ENCODE results near the gene EPYC. TPM values are rescaled to one million over a fixed set of nuclear protein-coding genes. Genes with fewer than 3 reads are reported as not detected.

Gene EPYC
- total and polyA plus RNA-seq, 10 of the 15 experiments (the other 5 are each of a cell fraction or from before 2014, with no cell fraction given): not detected

DNA sequence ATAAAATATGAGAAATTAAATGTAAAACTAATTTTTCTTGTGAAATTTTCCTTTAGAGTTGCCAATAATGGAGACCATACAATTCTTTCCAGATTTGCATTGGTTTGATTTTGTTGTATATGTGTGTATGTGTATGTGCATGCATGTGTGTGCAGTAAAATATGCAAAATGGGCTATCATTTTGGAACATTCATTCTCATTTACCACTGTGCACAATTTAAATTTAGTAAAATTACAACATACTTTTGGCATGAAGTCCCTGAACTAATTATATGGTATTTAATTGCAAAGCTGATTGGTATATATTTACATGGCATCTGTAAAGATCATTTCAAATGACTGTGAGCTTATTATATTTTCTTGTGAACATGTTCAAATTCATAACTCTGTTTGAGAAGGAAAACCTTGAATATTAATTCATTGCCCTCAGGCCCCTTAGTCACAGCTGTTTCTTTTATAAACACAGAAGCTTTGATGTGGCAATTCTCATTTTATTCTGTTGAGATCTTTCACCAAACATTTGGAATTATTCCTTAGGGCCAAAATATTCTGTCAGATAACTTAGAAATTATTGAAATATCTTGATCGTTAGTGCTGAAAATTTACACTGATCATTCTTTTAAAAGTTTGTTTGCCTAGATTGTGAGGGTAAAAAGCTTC, 35.5 kb upstream of the EPYC start:
- no peaks in the 10 kb centered on the region for H3K79me2 ChIP-seq (ENCODE audit: control insufficient read depth, insufficient read depth, low read length)
- DNase-seq (ENCODE audit: low read depth, low spot score) (no peak), ATAC-seq (no peak), FAIRE-seq (no peak)
- H3K36me3 ChIP-seq (ENCODE audit: control insufficient read depth in 2 of 2, insufficient read depth in 2 of 2, low read length in 1 of 2): no peaks in the 10 kb centered on the region
- H3K9me3 ChIP-seq (replicated peaks; ENCODE audit: control insufficient read depth, insufficient read depth, low read length): no peaks in the 10 kb centered on the region
- H3K9ac ChIP-seq (ENCODE audit: control insufficient read depth, insufficient read depth, low read length): no peak overlapping the region
- no peak overlapping the region for H2AFZ ChIP-seq (ENCODE audit: control insufficient read depth, low read depth, low read length)
- WGBS (ENCODE audit: insufficient coverage, insufficient replicate concordance, low lambda C conversion rate, missing lambda C conversion rate): 27% methylated on average over 1 of the region's 1 CpG
- SMC1A ChIA-PET (ENCODE audit: uncharacterized antibody, unreplicated experiment): no interaction called here
- no peak for TF ChIP-seq RB1 (IDR thresholded peaks at IDR 0.05; ENCODE audit: borderline replicate concordance)
- no peak for TF ChIP-seq MEF2B (IDR thresholded peaks at IDR 0.05; ENCODE audit: partially characterized antibody, poor library complexity, severe bottlenecking)
- TF ChIP-seq CREB1 (IDR thresholded peaks at IDR 0.05; ENCODE audit: low read depth): no peak
- no peak for TF ChIP-seq EGR1 (IDR thresholded peaks at IDR 0.05; ENCODE audit: borderline replicate concordance in 1 of 2, low read depth in 2 of 2, low read length in 2 of 2)
- TF ChIP-seq NR2C1 (IDR thresholded peaks at IDR 0.05): no peak
- TF ChIP-seq CBX3 (IDR thresholded peaks at IDR 0.05; ENCODE audit: borderline replicate concordance, low read depth): no peak
- TF ChIP-seq MEF2A (IDR thresholded peaks at IDR 0.05; ENCODE audit: insufficient read depth, low read depth, low read length): no peak
- TF ChIP-seq KLF5 (IDR thresholded peaks at IDR 0.05; ENCODE audit: partially characterized antibody): no peak
- TF ChIP-seq ZNF217 (IDR thresholded peaks at IDR 0.05): no peak
- no peak for TF ChIP-seq HDGF (IDR thresholded peaks at IDR 0.05)
- TF ChIP-seq NFYA (IDR thresholded peaks at IDR 0.05; ENCODE audit: borderline replicate concordance, low read depth, low read length): no peak
- TF ChIP-seq, protein P1, sequence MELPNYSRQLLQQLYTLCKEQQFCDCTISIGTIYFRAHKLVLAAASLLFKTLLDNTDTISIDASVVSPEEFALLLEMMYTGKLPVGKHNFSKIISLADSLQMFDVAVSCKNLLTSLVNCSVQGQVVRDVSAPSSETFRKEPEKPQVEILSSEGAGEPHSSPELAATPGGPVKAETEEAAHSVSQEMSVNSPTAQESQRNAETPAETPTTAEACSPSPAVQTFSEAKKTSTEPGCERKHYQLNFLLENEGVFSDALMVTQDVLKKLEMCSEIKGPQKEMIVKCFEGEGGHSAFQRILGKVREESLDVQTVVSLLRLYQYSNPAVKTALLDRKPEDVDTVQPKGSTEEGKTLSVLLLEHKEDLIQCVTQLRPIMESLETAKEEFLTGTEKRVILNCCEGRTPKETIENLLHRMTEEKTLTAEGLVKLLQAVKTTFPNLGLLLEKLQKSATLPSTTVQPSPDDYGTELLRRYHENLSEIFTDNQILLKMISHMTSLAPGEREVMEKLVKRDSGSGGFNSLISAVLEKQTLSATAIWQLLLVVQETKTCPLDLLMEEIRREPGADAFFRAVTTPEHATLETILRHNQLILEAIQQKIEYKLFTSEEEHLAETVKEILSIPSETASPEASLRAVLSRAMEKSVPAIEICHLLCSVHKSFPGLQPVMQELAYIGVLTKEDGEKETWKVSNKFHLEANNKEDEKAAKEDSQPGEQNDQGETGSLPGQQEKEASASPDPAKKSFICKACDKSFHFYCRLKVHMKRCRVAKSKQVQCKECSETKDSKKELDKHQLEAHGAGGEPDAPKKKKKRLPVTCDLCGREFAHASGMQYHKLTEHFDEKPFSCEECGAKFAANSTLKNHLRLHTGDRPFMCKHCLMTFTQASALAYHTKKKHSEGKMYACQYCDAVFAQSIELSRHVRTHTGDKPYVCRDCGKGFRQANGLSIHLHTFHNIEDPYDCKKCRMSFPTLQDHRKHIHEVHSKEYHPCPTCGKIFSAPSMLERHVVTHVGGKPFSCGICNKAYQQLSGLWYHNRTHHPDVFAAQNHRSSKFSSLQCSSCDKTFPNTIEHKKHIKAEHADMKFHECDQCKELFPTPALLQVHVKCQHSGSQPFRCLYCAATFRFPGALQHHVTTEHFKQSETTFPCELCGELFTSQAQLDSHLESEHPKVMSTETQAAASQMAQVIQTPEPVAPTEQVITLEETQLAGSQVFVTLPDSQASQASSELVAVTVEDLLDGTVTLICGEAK (IDR thresholded peaks at IDR 0.05; ENCODE audit: borderline replicate concordance): no peak
- no peak for TF ChIP-seq RAD21 (IDR thresholded peaks at IDR 0.05; ENCODE audit: insufficient read depth, low read depth, low read length)
- TF ChIP-seq RBBP5 (conservative IDR thresholded peaks at IDR 0.05): no peak
- no peak for TF ChIP-seq SREBF1 (IDR thresholded peaks at IDR 0.05; ENCODE audit: low read length)
- no peak for TF ChIP-seq FOXM1 (IDR thresholded peaks at IDR 0.05; ENCODE audit: low read depth, low read length)
- H4K20me1 ChIP-seq (ENCODE audit: control insufficient read depth, insufficient read depth): no peaks in the 10 kb centered on the region
- H3K4me2 ChIP-seq (ENCODE audit: control insufficient read depth, insufficient read depth): no peak overlapping the region
- CTCF ChIA-PET: no interaction called here
- H3K4me3 ChIP-seq: no peak overlapping the region
- BruUV-seq (replicated peaks): no TSS peak
- H3K27ac ChIP-seq (ENCODE audit: control insufficient read depth, insufficient read depth): no peak overlapping the region
- RAD21 ChIA-PET (ENCODE audit: unreplicated experiment): no interaction called here
- no peaks in the 10 kb centered on the region; a peak in 1 of 4 replicates for H3K27me3 ChIP-seq (replicated peaks in 1 of 2; ENCODE audit: control insufficient read depth in 2 of 2, insufficient read depth in 2 of 2, low read length in 1 of 2)
- in situ Hi-C loops (cut with MboI) (no loop called here), intact Hi-C loops (cut with micrococcal nuclease; ENCODE audit: unreplicated experiment) (no loop called here)
- POLR2A ChIA-PET: no interaction called here
- H3K4me1 ChIP-seq (ENCODE audit: control insufficient read depth, insufficient read depth, low read length): no peaks in the 10 kb centered on the region
